Femur (tissue), 1 donor: Measurements from ENCODE around the gene AFF4.
"Not testable (repeated sequence)": the region's sequence is repeated elsewhere in the genome, so short reads cannot be mapped to it uniquely, and the experiment has no call there.

Source experiments
- DNase-seq: peaks from one replicate; pipeline ENCODE4 v3.0.0-alpha.2; 2017

AFF4 gene

GRCh38 chr5:132887283-132887682, 76.2 kb downstream of the AFF4 start:
- DNase-seq = no peak

- DNase-seq = no peak
Observed at GRCh38 chr5:132886064-132886823, 77.2 kb downstream of the AFF4 start.

GRCh38 chr5:132884548-132884947, 78.9 kb downstream of the AFF4 start:
- no peak for DNase-seq

GRCh38 chr5:132883261-132883834, 80.1 kb downstream of the AFF4 start:
- peak; percentile 41 for DNase-seq

- peak; percentile 30 for DNase-seq
Observed at GRCh38 chr5:132877938-132878337, 85.5 kb downstream of the AFF4 start.

- no peak for DNase-seq
Observed at GRCh38 chr5:132877466-132877865, 86.0 kb downstream of the AFF4 start.

GRCh38 chr5:132876020-132876759, 87.2 kb downstream of the AFF4 start:
- DNase-seq = no peak

- no peak for DNase-seq
Observed at GRCh38 chr5:132873930-132874271, 89.5 kb downstream of the AFF4 start.

GRCh38 chr5:132873119-132873929, 90.1 kb downstream of the AFF4 start, which contains the start of gene LEAP2:
Gene LEAP2 (plus strand): TSS chr5:132873668. CDS start chr5:132873695, 27 bp downstream.
- DNase-seq = no peak

GRCh38 chr5:132872788-132873118, 90.7 kb downstream of the AFF4 start:
- no peak for DNase-seq

GRCh38 chr5:132871459-132872284, 91.8 kb downstream of the AFF4 start:
- DNase-seq = no peak

- no peak for DNase-seq
Observed at GRCh38 chr5:132870801-132871200, 92.6 kb downstream of the AFF4 start.

GRCh38 chr5:132868754-132869153, 94.7 kb downstream of the AFF4 start:
- no peak for DNase-seq

- no peak for DNase-seq
Observed at GRCh38 chr5:132867046-132867451, 96.4 kb downstream of the AFF4 start.

GRCh38 chr5:132866342-132867045, 96.9 kb downstream of the AFF4 start, which contains the start of the genes GDF9 and UQCRQ:
Gene GDF9 (minus strand): TSS chr5:132866469. CDS start chr5:132864533, 1,936 bp downstream.
Gene UQCRQ (plus strand): TSS chr5:132866642. CDS start chr5:132866882, 240 bp downstream.
- peak; percentile 98 for DNase-seq

GRCh38 chr5:132865668-132866341, 97.6 kb downstream of the AFF4 start:
- no peak for DNase-seq

GRCh38 chr5:132860742-132861141, 102.7 kb downstream of the AFF4 start:
- no peak for DNase-seq

- no peak for DNase-seq
Observed at GRCh38 chr5:132859889-132860437, 103.5 kb downstream of the AFF4 start.

- DNase-seq = no peak
Observed at GRCh38 chr5:132856011-132856410, 107.4 kb downstream of the AFF4 start.

- DNase-seq = not testable (repeated sequence)
Observed at GRCh38 chr5:132854992-132855391, 108.4 kb downstream of the AFF4 start.
